H9 (cell line): Measurements from ENCODE around the gene CDC42EP1. TPM values are rescaled to one million over a fixed set of nuclear protein-coding genes. Genes with fewer than 3 reads are reported as not detected.
A peak's percentile ranks its signal among the peaks of the same experiment; 100 is the strongest.

Source experiments
- DNase-seq: peaks from one replicate; pipeline ENCODE4 v3.0.0-alpha.2; 2017
- H2AFZ ChIP-seq: one replicate; pipeline ENCODE4 v1.6.1; 2013; ENCODE audit warnings: mild to moderate bottlenecking, low read length, control low read depth, moderate library complexity
- H2AK5ac ChIP-seq: 2 replicates; pipeline ENCODE4 v1.6.1; 2013; ENCODE audit warnings: low read length, control low read depth, mixed read lengths; ENCODE audit not compliant: insufficient read length
- H2BK120ac ChIP-seq: one replicate; pipeline ENCODE4 v1.6.1; 2013; ENCODE audit warnings: low read depth, mild to moderate bottlenecking, low read length, control low read depth, inconsistent platforms; ENCODE audit not compliant: poor library complexity, severe bottlenecking
- H2BK12ac ChIP-seq: 2 replicates; pipeline ENCODE4 v1.6.1; 2013; ENCODE audit warnings: low read length, control low read depth, mixed read lengths, low read depth; ENCODE audit not compliant: insufficient read length
- H2BK15ac ChIP-seq: 2 replicates; pipeline ENCODE4 v1.6.1; 2013; ENCODE audit warnings: low read depth, low read length, control low read depth
- H2BK20ac ChIP-seq: one replicate; pipeline ENCODE4 v1.6.1; 2013; ENCODE audit warnings: low read depth, mild to moderate bottlenecking, low read length, control low read depth, inconsistent platforms; ENCODE audit not compliant: poor library complexity, severe bottlenecking
- H2BK5ac ChIP-seq: 2 replicates; pipeline ENCODE4 v1.6.1; 2013; ENCODE audit warnings: low read length, control low read depth, mixed read lengths; ENCODE audit not compliant: insufficient read length
- H3K14ac ChIP-seq: 2 replicates; pipeline ENCODE4 v1.6.1; 2013; ENCODE audit warnings: low read length, control low read depth; ENCODE audit not compliant: insufficient read depth
- H3K18ac ChIP-seq: 2 replicates; pipeline ENCODE4 v1.6.1; 2013; ENCODE audit warnings: low read depth, mild to moderate bottlenecking, mixed read lengths, low read length, control low read depth; ENCODE audit not compliant: insufficient read length
- H3K23ac ChIP-seq: 2 replicates; pipeline ENCODE4 v1.6.1; 2013; ENCODE audit warnings: low read length, control low read depth, mixed read lengths, low read depth; ENCODE audit not compliant: insufficient read length
- H3K23me2 ChIP-seq: 2 replicates; pipeline ENCODE4 v1.6.1; 2013; ENCODE audit warnings: low read depth, mild to moderate bottlenecking, mixed read lengths, low read length, control low read depth; ENCODE audit not compliant: insufficient read length, poor library complexity, severe bottlenecking
- H3K27ac ChIP-seq: 2 replicates; pipeline ENCODE4 v1.5.1; 2013; ENCODE audit warnings: low read length, control low read depth, mixed read lengths, low read depth; ENCODE audit not compliant: insufficient read length
- H3K27me3 ChIP-seq: 2 replicates; pipeline ENCODE4 v1.6.1; 2013; ENCODE audit warnings: low read length, control low read depth, inconsistent platforms; ENCODE audit not compliant: insufficient read depth
- H3K4ac ChIP-seq: 2 replicates; pipeline ENCODE4 v1.6.1; 2013; ENCODE audit warnings: low read depth, mild to moderate bottlenecking, control low read depth, inconsistent platforms, low read length, moderate library complexity
- H3K4me1 ChIP-seq: 2 replicates; pipeline ENCODE4 v1.6.1; 2013; ENCODE audit warnings: low read length, control low read depth, inconsistent platforms; ENCODE audit not compliant: insufficient read depth
- H3K4me2 ChIP-seq: 2 replicates; pipeline ENCODE4 v1.6.1; 2013; ENCODE audit warnings: low read length, control low read depth, mixed read lengths; ENCODE audit not compliant: insufficient read length, insufficient read depth
- H3K56ac ChIP-seq: 2 replicates; pipeline ENCODE4 v1.6.1; 2013; ENCODE audit warnings: low read depth, mild to moderate bottlenecking, mixed read lengths, low read length, control low read depth; ENCODE audit not compliant: insufficient read length
- H3K79me1 ChIP-seq: 2 replicates; pipeline ENCODE4 v1.6.1; 2013; ENCODE audit warnings: low read depth, mild to moderate bottlenecking, moderate library complexity, low read length, control low read depth, inconsistent platforms; ENCODE audit not compliant: insufficient read depth, poor library complexity, severe bottlenecking
- H3K79me2 ChIP-seq: 2 replicates; pipeline ENCODE4 v1.6.1; 2013; ENCODE audit warnings: low read length, control low read depth, inconsistent platforms; ENCODE audit not compliant: insufficient read depth
- H3K9ac ChIP-seq: 2 replicates; pipeline ENCODE4 v1.6.1; 2013; ENCODE audit warnings: low read length, control low read depth, mixed read lengths; ENCODE audit not compliant: insufficient read length; ENCODE audit errors: extremely low read depth
- H3K9me3 ChIP-seq: one replicate; pipeline ENCODE4 v1.6.1; 2013; ENCODE audit warnings: low read depth, low read length, inconsistent platforms; ENCODE audit not compliant: control insufficient read depth
- H3T11ph ChIP-seq: one replicate; pipeline ENCODE4 v1.6.1; 2013; ENCODE audit warnings: mild to moderate bottlenecking, low read length, control low read depth, inconsistent platforms
- H4K20me1 ChIP-seq: one replicate; pipeline ENCODE4 v1.6.1; 2013; ENCODE audit not compliant: control insufficient read depth, insufficient read length, insufficient read depth
- H4K5ac ChIP-seq: 2 replicates; pipeline ENCODE4 v1.6.1; 2013; ENCODE audit warnings: low read depth, mild to moderate bottlenecking, mixed read lengths, low read length, control low read depth; ENCODE audit not compliant: insufficient read length
- H4K8ac ChIP-seq: replicated peaks from 2 replicates; pipeline ENCODE4 v1.6.1; 2013; ENCODE audit warnings: low read length, control low read depth, mixed read lengths, low read depth; ENCODE audit not compliant: insufficient read length
- H4K91ac ChIP-seq: 2 replicates; pipeline ENCODE4 v1.6.1; 2013; ENCODE audit warnings: low read depth, mild to moderate bottlenecking, moderate library complexity, mixed read lengths, low read length, control low read depth; ENCODE audit not compliant: insufficient read length
- H3K27ac Mint-ChIP-seq, 3 experiments: 2 replicates in 2 of 3; 3 replicates in 1 of 3; pipeline ENCODE4 v1.8.0; 2020 to 2021; ENCODE audit warnings: mixed read lengths in 3 of 3, mild to moderate bottlenecking in 1 of 3, moderate library complexity in 1 of 3
- H3K27me3 Mint-ChIP-seq: 2 replicates; pipeline ENCODE4 v1.8.0; 2021; ENCODE audit warnings: low read depth, mild to moderate bottlenecking, moderate library complexity, mixed read lengths
- H3K36me3 Mint-ChIP-seq, 3 experiments: 2 replicates in 2 of 3; 3 replicates in 1 of 3; pipeline ENCODE4 v1.8.0; 2020 to 2021; ENCODE audit warnings: low read depth in 3 of 3, mixed read lengths in 3 of 3; ENCODE audit not compliant: insufficient read depth in 1 of 3
- H3K4me1 Mint-ChIP-seq, 2 experiments: 2 replicates each; pipeline ENCODE4 v1.8.0; 2020; ENCODE audit warnings: mixed read lengths in 2 of 2
- H3K4me3 Mint-ChIP-seq, 2 experiments: 2 replicates in 1 of 2; 3 replicates in 1 of 2; pipeline ENCODE4 v1.8.0; 2020 to 2021; ENCODE audit warnings: mild to moderate bottlenecking in 2 of 2, mixed read lengths in 2 of 2, moderate library complexity in 1 of 2
- H3K9me3 Mint-ChIP-seq, 2 experiments: 2 replicates in 1 of 2; 3 replicates in 1 of 2; pipeline ENCODE4 v1.8.0; 2020; ENCODE audit warnings: mild to moderate bottlenecking in 2 of 2, mixed read lengths in 2 of 2, moderate library complexity in 1 of 2
- WGBS: extraction: QIAGEN DNeasy Blood & Tissue Kit; methylation state at CpG from one replicate; pipeline ENCODE4 v1.1.7; 2013; ENCODE audit warnings: missing lambda C conversion rate, low lambda C conversion rate, mixed read lengths; ENCODE audit not compliant: insufficient read length; ENCODE audit errors: extremely low coverage; 5-methylcytosine and 5-hydroxymethylcytosine counted together
- total RNA-seq: library from RNA; stranded (reverse); gene quantifications from 2 replicates; pipeline ENCODE4 v1.2.1, GENCODE V29; 2021
- TF ChIP-seq, protein P1 (sequence below): fragments of 200-600 bp; sonication (generic); conservative IDR thresholded peaks from 3 replicates; pipeline ENCODE4 v1.8.0; 2021; ENCODE audit warnings: antibody characterized with exemption, mild to moderate bottlenecking

CDC42EP1 gene
- total RNA-seq, 1 experiment from 2014 or later, result 23.0 TPM

GRCh38 chr22:37610480-37611129, 50.3 kb downstream of the CDC42EP1 start:
- H3K36me3 Mint-ChIP-seq, result peaks cover 4 to 10% (median 9%) of the 10 kb centered on the region in 3 experiments; a peak in 5 of 7 replicates
- H3K27me3 ChIP-seq, result no peaks in the 10 kb centered on the region
- peaks cover 3% of the 10 kb centered on the region for H3K79me1 ChIP-seq
- H2AK5ac ChIP-seq, result no peak overlapping the region
- no peak overlapping the region for H3K4ac ChIP-seq
- DNase-seq, result no peak
- H2BK120ac ChIP-seq, result no peak overlapping the region
- no peak overlapping the region for H3T11ph ChIP-seq
- H3K56ac ChIP-seq, result no peak overlapping the region
- H4K5ac ChIP-seq, result no peak overlapping the region
- no peak overlapping the region for H4K91ac ChIP-seq
- H3K4me1 Mint-ChIP-seq, result peaks cover 16 to 17% of the 10 kb centered on the region in 2 experiments
- no peaks in the 10 kb centered on the region for H3K4me1 ChIP-seq
- H3K4me3 Mint-ChIP-seq, result peak overlapping the region; percentile 91 to 93
- no peak overlapping the region for H3K27ac ChIP-seq
- H2AFZ ChIP-seq, result no peak overlapping the region
- no peak overlapping the region for H2BK5ac ChIP-seq
- peaks cover 1% of the 10 kb centered on the region for H3K27me3 Mint-ChIP-seq
- no peak overlapping the region for H2BK20ac ChIP-seq
- peaks cover 10% of the 10 kb centered on the region for H3K23me2 ChIP-seq
- TF ChIP-seq, protein P1, sequence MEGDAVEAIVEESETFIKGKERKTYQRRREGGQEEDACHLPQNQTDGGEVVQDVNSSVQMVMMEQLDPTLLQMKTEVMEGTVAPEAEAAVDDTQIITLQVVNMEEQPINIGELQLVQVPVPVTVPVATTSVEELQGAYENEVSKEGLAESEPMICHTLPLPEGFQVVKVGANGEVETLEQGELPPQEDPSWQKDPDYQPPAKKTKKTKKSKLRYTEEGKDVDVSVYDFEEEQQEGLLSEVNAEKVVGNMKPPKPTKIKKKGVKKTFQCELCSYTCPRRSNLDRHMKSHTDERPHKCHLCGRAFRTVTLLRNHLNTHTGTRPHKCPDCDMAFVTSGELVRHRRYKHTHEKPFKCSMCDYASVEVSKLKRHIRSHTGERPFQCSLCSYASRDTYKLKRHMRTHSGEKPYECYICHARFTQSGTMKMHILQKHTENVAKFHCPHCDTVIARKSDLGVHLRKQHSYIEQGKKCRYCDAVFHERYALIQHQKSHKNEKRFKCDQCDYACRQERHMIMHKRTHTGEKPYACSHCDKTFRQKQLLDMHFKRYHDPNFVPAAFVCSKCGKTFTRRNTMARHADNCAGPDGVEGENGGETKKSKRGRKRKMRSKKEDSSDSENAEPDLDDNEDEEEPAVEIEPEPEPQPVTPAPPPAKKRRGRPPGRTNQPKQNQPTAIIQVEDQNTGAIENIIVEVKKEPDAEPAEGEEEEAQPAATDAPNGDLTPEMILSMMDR, result no peak
- H3K23ac ChIP-seq, result no peak overlapping the region
- no peak overlapping the region for H3K18ac ChIP-seq
- H3K9ac ChIP-seq, result no peak overlapping the region
- no peaks in the 10 kb centered on the region for H3K9me3 Mint-ChIP-seq
- no peak overlapping the region for H3K14ac ChIP-seq
- no peak overlapping the region for H4K8ac ChIP-seq
- no peak overlapping the region for H3K27ac Mint-ChIP-seq
- no peaks in the 10 kb centered on the region for H3K9me3 ChIP-seq
- no peaks in the 10 kb centered on the region for H4K20me1 ChIP-seq
- WGBS, result no CpG with 5 or more reads among the region's 15 CpGs
- H2BK15ac ChIP-seq, result no peak overlapping the region
- H2BK12ac ChIP-seq, result no peak overlapping the region
- H3K4me2 ChIP-seq, result no peak overlapping the region
- no peaks in the 10 kb centered on the region; the same call in 1 of the 2 replicates for H3K79me2 ChIP-seq
